Inferior parietal cortex (tissue), 1 donor: ENCODE data around the gene BPIFA3.

ENCODE experiments used
- DNase-seq: peaks from one replicate; pipeline ENCODE4 v3.0.0-alpha.2; 2016; ENCODE audit errors: extremely low spot score

BPIFA3 gene

DNA sequence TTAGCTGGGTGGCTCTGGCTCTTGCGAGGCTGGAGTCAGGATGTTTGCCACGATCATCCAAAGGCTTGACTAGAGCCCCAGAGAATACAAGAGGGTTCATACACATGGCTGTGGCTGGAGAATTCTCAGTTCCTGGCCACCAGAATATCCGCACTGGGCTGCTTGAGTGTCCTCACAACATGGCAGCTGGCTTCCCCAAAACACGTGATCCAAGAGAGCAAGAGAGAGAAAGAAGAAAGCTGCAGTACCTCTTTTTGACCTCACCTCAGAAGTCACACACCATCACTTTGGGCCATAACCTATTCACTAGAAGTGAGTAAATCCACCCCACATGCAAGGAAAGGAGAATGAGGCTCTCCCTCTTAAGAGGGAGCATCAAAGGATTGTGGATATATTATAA lies 44.3 kb downstream of the BPIFA3 start:
- no peak for DNase-seq

DNA sequence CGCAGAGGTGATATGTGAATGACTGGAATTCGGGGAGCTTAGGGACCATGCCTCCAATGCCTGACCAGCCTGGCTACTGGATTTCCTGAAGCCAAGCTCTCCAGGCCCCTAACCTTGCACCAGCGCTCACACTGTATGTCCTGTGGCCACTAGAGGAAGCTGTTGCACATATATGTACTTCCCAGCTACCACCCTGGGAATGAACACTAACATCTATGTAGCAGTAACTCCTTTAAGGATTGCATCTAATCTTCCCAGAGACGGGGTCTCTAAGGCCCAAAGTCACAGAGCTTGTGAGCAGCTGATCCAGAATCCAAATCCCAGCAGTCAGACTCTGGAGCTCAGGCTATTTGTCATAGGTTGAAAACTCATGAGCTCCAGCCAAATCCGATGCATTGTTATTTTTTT lies 45.5 kb downstream of the BPIFA3 start:
- peak; percentile 75 for DNase-seq

DNA sequence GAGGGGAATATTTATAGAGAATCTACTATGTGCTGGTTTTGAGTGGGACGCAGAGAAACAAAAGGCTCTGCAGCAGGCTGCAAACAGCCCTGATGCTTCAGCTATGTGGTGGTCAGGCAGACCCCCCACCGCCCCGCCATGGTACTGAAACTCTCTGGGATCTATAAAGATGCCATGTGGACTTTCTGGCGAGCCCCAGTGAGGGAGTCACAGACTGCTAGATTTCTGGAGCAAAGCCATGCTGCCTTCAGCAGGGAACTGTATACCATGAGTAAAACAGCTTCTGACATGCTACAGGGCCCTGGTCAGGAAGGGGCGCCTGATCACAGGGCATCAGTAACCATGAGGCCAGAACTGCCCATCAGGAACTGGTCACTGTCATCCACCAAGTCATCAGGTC lies 46.6 kb downstream of the BPIFA3 start:
- no peak for DNase-seq

DNA sequence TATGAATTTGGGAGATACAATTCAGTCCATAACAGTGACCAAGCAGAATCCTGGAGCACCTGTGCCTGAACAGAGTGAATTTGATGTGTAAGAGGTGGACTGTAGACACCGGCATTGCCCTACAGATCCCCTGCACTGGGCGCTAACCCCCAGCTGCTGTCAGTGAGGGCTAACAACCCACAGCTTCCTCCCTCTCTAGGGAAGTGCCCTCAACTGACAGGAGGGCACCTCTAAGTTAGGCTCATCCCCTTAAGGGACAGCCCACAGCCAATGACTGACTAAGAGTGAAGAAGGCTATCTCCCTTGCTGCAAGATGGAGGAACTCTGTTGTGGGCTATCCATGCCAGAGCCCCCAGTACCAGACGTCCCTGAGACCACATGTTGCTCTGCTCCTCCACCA lies 50.5 kb downstream of the BPIFA3 start:
- DNase-seq = no peak

DNA sequence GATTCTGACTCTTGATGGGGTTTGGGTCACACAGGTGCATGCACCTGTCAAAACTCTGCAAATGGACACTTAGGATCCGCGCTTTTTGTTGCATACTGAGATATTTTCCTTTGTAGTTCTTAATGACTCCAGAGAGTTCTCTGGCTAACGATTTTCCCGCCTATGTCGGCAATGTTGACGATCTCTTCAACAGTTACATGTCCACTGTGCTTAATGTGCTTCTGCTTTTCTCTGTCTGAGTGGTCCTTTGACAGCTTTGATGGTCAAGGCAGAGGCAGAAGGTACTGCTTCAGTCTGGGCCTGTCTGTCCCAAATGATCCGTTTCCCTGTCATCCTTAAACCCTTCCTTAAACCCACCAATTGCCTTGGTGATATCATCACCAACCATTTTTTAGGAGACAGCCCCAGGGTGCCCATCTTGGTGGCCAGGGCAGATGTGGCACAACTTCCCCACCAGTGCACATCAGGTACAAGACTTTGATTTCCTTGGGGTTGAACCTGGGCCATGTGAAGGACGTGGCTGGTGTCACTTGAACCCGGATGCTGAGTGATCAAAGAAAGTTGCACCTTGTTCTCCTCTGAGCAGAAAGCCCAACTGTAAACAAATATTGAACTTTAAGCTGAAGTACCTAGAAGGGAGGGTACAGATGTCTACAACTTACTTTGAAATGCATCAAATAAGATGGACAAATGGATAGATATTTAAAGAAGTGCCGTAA lies 55.2 kb downstream of the BPIFA3 start:
- no peak for DNase-seq

DNA sequence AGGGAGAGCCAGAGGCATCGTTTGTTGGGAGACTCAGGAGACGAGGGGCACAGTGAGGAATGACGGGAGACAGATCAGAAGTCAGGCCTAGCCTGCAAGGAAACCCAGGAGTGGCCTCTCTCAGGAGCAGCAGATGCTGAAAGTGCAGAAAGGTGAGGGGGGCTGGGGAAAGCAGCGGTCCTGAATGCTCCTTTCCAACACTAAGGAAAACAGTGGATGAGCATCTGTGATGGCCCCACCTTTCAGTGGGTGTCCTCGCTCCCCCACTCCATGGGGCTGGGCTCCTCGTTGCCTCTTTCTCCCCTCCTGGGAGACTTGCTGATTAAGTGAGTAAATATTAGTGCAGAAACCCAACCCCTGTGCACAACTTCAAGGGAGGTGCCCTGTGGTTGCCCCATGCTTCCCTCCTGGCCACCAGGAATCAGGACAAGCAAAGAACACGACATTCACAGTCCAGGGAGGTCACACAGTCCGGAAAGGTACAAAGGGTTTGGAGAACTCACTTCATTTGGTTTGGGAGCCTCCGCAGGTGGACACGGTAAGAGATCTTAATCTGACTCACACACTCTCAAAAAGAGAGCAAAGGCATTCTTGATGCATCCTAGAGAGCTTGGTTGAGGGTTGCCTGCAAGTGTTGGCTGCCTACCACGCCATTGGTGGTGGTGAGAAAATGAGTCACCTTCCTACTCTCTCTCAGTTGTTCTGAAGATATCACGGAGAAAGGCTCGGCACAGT lies 56.1 kb downstream of the BPIFA3 start:
- DNase-seq = peak; percentile 23

DNA sequence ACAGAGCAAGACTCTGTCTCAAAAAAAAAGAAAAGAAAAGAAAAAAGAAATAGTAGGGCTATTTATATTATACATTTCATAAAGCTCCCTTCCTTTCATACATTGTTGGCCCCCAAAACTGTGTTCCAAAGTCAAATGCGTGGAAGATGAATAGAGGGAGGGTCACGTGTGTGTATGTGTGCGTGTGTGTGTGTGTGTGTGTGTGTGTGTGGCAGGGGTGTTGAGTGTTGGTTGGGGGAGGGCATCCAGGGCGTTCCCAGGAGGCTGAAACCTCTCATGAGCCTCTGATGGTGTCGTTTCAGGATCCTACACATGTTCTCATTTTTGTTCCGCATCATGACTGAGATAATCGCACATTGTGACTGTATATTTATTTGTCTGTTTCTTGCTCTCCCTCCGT lies 58.1 kb downstream of the BPIFA3 start:
- DNase-seq = no peak

DNA sequence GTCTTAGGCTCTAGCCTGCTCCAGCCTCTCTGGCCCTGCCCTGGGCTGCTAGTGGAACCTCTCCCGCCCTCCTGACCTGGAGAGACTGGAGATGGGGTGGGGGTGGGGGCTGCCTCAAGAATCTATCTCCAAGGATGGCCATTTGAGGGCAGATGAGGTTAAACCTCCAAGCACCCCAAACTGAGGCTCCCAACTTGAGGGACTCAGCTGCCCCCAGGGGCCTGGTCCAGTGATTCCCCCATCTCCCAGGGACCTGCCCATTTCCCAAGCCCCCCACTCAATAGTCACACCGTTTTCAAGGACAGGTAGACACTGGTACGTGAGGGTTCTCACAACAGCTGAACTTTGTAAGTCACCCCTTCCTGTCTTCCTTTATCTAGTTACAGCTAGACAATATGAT lies 58.7 kb downstream of the BPIFA3 start:
- no peak for DNase-seq

DNA sequence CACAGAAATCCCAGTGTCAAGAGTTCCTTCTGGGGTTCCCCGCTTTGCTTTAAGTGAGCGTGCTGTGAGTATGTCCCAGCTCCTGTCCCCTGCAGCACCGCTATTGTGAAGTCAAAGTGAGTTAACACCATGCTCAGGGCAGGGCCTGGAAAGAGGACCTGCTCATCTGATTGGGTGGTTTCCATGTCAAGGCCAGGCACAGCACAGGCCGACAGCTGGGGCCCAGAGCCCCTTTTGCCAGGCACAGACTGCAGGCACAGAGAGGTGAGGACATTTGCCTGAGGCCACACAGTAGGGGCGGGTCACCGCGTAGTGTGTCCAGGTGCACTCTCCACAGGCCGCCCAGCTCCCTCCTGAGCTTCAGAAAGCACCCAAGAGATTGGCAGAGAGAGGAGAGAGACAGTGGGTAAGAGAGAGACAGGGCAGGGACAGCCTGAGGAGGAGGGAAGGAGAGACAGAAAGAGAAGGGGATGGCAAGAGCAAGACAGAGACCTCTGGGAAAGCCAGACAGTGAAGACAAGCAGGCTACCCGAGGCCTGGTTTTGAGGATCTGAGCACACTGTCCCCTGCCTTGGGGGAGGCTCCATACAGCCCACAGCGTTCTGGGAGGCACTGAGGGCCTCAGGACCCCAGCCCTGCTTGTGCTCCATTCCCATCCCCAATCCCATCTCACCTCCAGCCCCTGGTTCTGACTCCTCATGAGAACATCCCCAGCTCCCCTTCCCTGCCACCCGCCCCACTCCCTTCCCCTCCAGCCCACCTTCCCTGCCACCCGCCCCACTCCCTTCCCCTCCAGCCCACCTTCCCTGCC lies 59.4 kb downstream of the BPIFA3 start:
- DNase-seq = no peak
